A673 (cell line): ENCODE data around the gene SLC2A9.

Experiments
- CTCF ChIP-seq: fragments of 300-800, 200-600 bp; sonication (generic); conservative IDR thresholded peaks from 2 replicates; pipeline ENCODE4 v1.5.1; 2017; ENCODE audit warnings: low read depth, mild to moderate bottlenecking, antibody characterized with exemption, low read length, moderate library complexity, mixed read lengths
- EZH2 ChIP-seq: fragments of 200-600 bp; sonication (generic); IDR thresholded peaks from 2 replicates; pipeline ENCODE4 v1.6.1; 2017; ENCODE audit warnings: borderline replicate concordance, low read depth, mild to moderate bottlenecking, mixed read lengths, antibody characterized with exemption, low read length; ENCODE audit not compliant: poor library complexity, severe bottlenecking

- TF ChIP-seq CTCF = no peak
- TF ChIP-seq EZH2 = no peak
Measured at GRCh38 chr4:9944431-9945425, 76.6 kb downstream of the SLC2A9 start.
